OCI-LY7 (cell line): ENCODE results near the gene CARMIL1.
A peak's percentile ranks its signal among the peaks of the same experiment; 100 is the strongest.

Source experiments
- EZH2phosphoT487 ChIP-seq: fragments of 200-600 bp; sonication (generic); IDR thresholded peaks from 2 replicates; pipeline ENCODE4 v1.6.1; 2018; ENCODE audit warnings: low read depth, borderline replicate concordance, mild to moderate bottlenecking, mixed run types, antibody characterized with exemption, low read length, moderate library complexity, mixed read lengths
- TF ChIP-seq, protein P1 (sequence below): fragments of 200-600 bp; sonication (generic); conservative IDR thresholded peaks from 2 replicates; pipeline ENCODE4 v1.5.1; 2014; ENCODE audit warnings: mild to moderate bottlenecking, antibody characterized with exemption, low read length, moderate library complexity, mixed read lengths

DNA sequence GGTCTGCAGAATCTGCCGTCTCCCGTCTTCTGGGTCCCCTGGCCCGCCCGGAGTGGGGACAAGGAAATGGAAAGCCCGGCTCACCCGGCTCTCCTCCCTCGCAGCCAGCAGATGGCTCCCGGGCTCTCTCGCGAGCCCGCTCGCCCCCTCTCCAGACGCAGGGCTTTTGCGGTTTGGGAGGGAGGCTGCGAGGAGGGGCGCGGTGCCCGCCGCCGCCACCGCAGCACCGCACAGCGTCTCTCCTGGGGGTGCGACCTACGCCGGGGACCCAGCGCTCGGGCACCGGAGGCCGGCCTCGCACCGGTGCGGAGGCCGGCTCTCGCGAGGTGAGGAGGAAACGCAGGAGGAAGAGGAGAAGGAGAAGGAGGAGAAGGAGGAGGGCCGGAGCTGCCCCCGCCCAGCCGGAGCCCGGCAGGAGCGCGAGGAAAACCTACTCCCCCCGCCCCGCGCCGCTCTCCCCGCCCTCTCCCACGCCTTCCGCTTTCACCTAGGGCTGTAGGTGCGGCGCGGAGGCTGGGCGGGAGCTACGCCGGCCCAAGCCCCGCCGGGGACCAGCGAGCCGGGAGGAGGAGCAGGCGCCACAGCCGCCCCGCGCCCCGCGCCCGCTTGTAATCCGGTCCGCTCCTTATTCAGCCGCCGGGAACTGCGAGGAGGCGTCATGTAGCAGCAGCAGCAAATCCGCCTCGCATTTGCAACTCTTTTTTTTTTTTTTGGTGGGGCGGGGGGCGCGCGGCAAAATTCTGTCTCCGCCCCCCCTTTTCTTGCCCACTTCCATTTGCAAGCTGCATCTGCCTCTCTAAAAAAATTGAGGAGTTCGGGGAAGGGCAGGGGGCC, at the start of gene CARMIL1:
- TF ChIP-seq, protein P1, sequence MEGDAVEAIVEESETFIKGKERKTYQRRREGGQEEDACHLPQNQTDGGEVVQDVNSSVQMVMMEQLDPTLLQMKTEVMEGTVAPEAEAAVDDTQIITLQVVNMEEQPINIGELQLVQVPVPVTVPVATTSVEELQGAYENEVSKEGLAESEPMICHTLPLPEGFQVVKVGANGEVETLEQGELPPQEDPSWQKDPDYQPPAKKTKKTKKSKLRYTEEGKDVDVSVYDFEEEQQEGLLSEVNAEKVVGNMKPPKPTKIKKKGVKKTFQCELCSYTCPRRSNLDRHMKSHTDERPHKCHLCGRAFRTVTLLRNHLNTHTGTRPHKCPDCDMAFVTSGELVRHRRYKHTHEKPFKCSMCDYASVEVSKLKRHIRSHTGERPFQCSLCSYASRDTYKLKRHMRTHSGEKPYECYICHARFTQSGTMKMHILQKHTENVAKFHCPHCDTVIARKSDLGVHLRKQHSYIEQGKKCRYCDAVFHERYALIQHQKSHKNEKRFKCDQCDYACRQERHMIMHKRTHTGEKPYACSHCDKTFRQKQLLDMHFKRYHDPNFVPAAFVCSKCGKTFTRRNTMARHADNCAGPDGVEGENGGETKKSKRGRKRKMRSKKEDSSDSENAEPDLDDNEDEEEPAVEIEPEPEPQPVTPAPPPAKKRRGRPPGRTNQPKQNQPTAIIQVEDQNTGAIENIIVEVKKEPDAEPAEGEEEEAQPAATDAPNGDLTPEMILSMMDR, result peak; percentile 81
- no peak for TF ChIP-seq EZH2phosphoT487
